Stromal cell of bone marrow (primary cell): ENCODE results near the gene PCMT1.
"Not testable (repeated sequence)": the region's sequence is repeated elsewhere in the genome, so short reads cannot be mapped to it uniquely, and the experiment has no call there.

Source experiments
- DNase-seq: peaks from one replicate; pipeline ENCODE4 v3.0.0-alpha.2; 2012; ENCODE audit warnings: low read depth

The PCMT1 gene

GRCh38 chr6:149749594-149750135 is at the start of gene PCMT1:
Gene PCMT1, plus strand, starts transcription at chr6:149749741. Its CDS starts 161 bp downstream, at chr6:149749902.
- DNase-seq, result peak; percentile 82

- DNase-seq, result no peak
Measured at GRCh38 chr6:149701714-149702113, 47.8 kb upstream of the PCMT1 start.

GRCh38 chr6:149711711-149712110 is 37.8 kb upstream of the PCMT1 start:
- DNase-seq, result no peak

GRCh38 chr6:149714442-149714841 is 35.1 kb upstream of the PCMT1 start:
- DNase-seq, result no peak

- DNase-seq, result no peak
Measured at GRCh38 chr6:149716181-149716963, 33.2 kb upstream of the PCMT1 start.

GRCh38 chr6:149717255-149717587 is 32.3 kb upstream of the PCMT1 start:
- no peak for DNase-seq

GRCh38 chr6:149717588-149718458 is 31.7 kb upstream of the PCMT1 start, which contains the start of gene LATS1:
Gene LATS1, minus strand, starts transcription at chr6:149718101. Its CDS starts 15,975 bp downstream, at chr6:149702126.
- DNase-seq, result peak; percentile 58

GRCh38 chr6:149719531-149719930 is 30.0 kb upstream of the PCMT1 start:
- DNase-seq, result no peak

GRCh38 chr6:149723262-149723661 is 26.3 kb upstream of the PCMT1 start:
- no peak for DNase-seq

- peak; percentile 63 for DNase-seq
Measured at GRCh38 chr6:149723771-149724417, 25.6 kb upstream of the PCMT1 start.

- no peak for DNase-seq
Measured at GRCh38 chr6:149725785-149726184, 23.8 kb upstream of the PCMT1 start.

- no peak for DNase-seq
Measured at GRCh38 chr6:149727793-149728498, 21.6 kb upstream of the PCMT1 start.

GRCh38 chr6:149728499-149729234 is 20.9 kb upstream of the PCMT1 start:
- DNase-seq, result no peak

GRCh38 chr6:149729824-149730223 is 19.7 kb upstream of the PCMT1 start:
- no peak for DNase-seq

GRCh38 chr6:149733089-149733720 is 16.3 kb upstream of the PCMT1 start:
- DNase-seq, result no peak

GRCh38 chr6:149734915-149735314 is 14.6 kb upstream of the PCMT1 start:
- DNase-seq, result no peak

- not testable (repeated sequence) for DNase-seq
Measured at GRCh38 chr6:149745252-149745651, 4.3 kb upstream of the PCMT1 start.

- DNase-seq, result peak; percentile 92
Measured at GRCh38 chr6:149746147-149746946, 3.2 kb upstream of the PCMT1 start, which contains the start of gene NUP43. Gene NUP43, minus strand, starts transcription at chr6:149746529. Its CDS starts 34 bp downstream, at chr6:149746495.

GRCh38 chr6:149749082-149749593 is 403 bp upstream of the PCMT1 start:
- not testable (repeated sequence) for DNase-seq
